DMS79 (cell line): Measurements from ENCODE around the gene AUTS2.

Source experiments
- DNase-seq: peaks from one replicate; lab custom pipeline; 2025; lab: John Stamatoyannopoulos, UW

The AUTS2 gene

DNA sequence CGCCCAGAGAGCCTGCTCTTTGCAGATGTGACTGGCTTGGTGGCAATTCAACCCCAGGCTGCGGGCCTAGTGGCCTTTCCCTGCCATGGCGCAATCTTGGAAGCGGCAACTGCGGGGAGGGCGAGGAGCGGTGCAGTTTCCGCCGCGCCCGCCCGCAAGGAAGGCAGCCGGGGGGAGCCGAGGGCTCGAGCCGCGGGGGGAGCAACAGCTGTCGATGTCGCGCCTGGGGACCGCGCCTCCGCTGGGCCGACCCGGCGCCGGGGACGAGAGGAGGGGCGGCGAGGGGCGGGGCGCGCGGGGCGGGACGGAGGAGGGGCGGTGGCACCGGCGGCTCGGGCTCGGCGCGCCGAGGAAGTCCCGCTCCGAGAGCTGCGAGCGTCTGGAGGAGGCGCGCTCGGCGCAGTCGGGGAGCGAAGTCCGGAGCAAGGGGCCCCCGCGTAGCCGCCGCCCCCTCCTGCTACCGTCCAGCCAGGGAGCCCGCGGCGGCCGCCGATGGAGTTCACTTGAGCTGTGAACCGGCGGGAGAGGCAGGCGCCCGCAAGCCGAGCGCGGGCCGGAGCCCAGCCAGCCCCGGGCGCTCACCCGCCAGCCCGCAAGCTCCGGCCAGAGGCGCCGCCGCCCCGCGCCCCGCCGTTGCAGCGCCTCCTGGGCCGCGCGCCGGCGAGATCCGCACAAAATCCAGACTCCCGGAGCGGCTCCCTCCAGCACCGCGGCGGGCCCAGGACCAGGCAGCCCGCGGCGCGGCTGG, 1095.6 kb downstream of the AUTS2 start:
- DNase-seq, result no peak

DNA sequence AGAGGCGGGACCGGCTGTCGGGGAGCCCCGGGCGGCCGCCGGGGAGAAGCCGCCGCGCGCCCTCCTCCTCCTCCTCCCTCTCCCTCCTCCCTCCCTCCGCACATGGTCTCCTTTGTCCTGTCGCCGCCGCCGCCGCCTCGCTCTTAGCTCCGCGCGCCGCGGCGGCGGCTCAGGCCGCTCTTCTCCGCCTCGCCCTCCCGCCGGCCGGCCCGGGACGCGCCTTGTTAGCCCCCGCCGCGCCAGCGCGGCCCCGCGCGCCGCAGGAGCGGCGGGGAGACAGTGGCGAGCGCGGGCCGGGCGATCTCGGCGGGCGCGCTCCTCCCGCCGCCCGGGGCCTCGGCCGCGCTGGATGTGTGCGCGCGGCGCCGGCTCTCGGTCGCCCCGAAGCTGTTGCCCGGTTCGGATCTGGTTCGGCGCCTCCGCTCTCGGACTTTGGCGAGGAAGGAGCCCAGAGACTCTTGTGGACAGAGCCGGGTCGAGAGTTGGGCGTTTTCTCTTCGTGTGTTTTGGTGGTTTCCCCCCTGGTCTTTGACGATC, 1096.2 kb downstream of the AUTS2 start:
- DNase-seq, result no peak

DNA sequence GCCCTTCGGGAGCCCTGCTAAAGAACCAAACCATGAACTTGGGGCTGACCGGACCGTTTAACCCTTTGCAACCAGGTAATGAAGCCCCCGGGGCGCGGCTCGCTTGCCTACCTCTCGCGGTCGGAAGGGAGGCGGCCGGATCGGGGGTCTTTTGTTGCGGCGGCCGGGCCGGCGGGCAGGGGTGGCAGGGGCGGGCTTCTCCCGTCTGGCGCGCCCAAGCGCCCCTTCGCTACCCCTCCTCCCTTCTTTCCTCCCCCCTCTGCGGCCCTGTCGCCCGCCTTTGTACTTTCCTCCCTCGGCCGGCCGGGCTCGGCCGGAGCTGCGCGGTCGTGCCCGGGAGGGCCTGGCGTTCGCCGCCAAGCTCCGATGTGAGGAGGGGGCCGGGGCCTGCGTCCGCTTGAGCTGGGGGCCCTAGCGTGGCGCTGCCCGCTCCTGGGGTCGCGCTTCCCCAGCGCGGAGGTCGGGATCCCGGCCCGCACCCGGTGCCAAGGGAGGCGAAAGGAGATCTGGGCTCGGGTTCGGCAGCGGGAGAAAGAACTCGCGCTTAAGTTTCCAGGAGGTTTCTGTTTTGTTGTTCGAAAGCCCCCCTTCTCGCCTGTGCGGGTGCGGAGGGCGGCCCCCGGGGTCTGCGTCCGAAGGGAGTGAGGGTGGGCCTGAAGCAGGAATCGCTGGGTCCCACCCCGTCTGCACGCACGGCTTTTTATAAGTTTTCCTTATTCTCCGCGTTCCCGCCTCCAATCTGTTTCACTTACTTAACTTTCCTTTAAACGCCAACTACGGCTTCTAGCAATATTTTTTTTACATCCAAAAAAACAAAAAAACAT, 1096.9 kb downstream of the AUTS2 start:
- DNase-seq, result no peak

DNA sequence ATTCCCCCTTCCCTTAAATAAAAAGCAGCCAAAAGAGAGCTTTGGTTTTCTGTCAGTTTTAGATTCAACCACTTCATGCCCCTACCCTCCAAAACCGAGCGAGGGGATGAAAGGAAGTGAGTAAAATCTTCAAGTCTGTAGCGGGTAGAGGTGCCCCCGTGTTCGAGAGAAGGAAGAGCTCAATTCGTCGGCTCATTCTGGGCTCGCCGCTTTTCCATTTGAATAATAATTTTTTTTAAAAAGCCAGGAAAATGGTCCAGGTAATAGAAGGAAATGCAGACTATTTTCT, 1097.5 kb downstream of the AUTS2 start:
- DNase-seq, result no peak

DNA sequence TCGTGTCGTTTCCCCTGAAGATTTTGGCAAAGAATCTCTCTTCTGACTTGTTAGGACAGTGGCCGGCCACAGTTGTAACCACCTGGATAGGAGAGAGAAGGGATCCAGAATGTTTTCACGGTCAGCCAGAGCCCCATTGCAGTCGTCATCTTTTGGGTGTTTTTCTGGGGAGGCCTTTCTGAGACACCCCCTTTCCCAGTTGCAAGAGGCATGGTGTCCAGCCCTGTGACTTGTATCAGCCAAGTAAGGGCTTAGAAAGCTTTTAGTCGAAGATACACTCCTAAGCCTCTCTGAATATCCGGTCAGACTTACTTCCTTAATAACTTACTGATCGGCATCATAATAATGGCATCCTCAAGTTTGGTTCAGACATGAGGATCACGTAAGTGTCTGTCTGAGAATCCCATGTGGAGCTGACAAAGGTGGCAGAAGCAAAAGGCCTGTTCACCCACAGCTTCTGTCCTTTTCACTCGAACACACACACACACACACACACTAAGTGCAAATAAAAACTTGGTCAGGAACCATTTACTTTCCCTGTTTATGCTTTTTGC, 1098.0 kb downstream of the AUTS2 start:
- no peak for DNase-seq

DNA sequence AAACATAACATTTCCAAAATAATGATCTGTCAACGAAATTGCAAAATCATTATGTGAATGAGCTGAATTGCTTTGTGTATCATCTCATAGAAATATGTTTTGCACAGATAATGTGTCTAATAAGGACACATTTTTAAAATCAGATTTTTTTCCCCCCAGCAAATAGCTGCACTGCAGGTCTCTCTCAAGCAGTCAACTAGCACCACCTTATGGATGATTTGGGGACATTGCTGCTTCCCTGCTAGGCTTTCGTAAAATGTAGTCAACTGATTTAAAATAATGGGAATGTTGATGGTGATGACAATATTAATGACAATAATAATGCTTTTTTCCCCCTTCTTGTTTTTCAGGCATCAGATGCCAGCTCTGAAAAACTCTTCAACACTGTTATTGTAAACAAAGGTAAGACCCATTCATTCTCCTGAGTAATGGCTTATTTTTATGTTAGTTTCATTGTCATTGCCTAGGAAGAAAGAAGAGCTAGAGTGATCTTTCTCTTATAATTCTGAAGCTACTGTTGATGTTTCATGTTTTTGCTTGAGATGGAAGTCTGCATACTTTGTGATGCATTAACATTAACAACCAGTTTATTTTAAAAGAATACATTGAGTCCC, 1100.1 kb downstream of the AUTS2 start:
- peak; percentile 22 for DNase-seq

DNA sequence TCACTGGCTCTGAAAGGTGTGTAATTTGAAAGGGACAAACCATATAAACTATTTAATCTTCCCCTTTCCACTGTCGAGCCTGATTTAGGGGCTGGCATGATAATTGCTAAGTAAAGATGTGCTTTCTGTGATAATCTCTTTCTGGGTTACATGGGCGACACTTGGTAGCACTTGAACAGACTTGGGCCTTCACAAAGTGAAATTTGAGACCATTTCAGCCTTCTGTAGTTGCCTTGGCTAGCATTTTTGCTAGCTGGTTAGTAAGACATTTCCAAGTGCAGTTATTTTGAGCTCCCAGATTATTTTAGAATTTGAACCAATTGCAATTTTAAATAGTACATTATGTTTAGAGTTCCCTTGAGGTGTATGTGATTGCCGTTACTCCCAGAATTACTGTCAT, 1101.0 kb downstream of the AUTS2 start:
- no peak for DNase-seq

DNA sequence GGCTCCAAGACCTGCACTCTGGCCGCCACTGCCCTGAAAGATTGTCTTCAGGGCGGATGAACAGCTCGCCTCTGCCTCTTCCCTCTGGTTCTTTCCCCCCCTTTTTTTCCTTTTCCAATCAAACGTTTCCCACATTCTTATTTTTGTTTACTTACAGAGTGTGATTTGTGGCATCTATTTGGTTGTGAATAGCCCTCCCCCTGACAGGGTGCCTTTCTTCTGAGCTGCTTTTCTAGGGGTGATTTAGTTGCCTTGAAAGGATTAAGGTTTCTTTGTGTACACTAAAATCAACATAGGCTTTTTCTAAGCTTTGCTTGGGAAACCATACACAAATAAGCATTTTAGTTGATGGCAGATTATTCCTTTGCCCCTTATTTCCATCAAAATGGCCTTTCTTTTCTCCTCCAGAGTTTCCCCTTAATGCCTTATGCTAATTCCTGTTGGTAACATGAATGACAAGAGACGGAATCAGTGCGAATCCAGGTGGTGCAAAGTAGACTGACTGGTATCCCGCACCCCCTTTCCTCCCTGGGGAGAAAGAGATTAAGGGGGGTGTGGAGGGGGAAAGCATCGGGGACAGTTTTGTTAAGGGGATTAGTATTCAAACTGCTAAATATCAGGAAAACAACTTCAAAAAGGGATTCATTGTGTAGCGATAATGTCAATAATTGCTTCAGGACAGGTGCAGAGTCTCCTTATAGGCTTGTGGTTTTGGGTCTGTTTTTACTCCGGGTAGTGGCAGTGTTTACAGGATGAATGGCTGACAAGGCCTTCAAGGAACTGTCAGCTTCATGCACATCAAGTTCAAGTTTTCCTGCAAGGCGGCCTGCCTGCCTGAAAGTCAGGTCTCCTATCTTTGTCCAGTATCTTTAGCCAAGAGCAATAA, 1102.0 kb downstream of the AUTS2 start:
- no peak for DNase-seq

DNA sequence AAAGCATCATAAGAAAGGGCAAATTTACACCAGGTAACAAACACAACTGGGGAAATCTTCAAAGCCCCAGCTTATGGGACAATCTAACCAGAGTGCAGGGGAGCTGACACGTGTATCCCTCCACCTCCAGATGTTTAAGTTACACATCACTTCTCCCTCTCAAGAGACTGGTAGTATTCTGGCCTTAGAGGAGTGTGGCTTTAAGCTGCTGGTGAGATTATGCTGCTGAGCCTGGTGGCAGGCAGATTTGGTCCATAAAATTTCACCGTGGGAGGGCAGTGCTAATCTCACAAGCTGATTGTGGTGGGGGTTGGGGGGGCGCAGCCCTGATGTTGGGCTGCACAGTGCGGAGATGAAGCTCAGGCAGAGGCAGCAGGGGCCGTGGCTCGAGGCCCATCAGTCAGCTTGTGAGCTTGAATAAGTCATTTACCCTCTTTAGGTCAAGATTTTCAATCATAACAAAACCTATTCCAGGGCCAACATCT, 1102.7 kb downstream of the AUTS2 start:
- DNase-seq, result no peak

DNA sequence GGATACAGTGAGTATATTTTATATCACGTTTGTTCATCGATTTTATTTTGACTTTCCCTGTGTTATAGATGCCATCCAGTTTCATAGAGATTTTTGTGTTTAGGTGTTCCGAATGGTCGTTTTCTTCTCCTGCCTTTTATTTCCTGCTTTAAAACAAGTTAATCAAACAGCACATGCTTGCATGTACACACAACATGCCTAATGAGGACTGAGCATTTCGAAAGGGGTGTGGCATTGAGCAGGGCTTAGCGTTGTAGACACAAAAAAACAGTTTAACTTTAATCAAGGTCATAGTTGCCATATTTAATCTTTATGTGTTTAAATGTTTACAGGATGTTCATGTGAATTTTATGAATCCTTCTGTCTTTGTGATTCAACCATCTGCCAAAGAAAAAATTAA, 1103.2 kb downstream of the AUTS2 start:
- no peak for DNase-seq

DNA sequence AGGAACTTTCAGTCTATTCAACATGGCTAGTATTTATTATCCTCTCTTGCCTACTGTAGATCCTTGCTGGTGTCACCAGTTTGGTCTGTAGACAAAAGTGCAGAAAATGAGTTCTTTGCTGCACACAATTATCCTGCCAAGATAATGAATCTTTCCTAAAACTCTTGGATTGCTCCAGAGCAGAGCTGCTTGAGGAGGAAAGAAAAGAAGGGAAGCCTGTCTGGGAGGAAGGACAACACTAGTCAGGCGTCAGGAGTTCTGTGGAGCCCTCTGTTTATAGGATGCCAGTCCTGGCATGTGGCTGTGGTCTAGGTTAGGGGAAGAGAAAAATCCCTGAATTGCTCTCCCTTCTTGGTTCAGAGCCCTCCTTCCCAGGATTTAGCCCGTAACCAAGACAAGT, 1103.7 kb downstream of the AUTS2 start:
- no peak for DNase-seq

DNA sequence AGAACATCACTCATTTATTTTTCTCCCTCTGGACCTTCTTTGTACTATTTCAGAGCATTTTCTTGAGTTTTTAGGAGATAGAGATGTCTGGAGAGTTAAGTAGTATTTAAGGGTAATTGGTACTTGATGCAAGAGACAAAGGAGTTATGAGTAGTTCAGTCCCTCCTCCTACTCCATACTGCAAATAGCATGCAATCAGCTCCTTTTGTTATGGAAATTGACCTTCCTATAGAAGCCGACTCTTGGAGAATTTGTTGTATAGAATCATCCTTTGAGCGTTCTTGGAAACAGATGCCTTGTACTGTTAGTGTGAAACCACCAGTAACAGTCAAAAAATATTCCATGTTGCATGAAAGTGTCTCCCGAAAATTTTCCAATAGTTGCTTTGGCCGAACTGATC, 1105.5 kb downstream of the AUTS2 start:
- DNase-seq, result no peak

DNA sequence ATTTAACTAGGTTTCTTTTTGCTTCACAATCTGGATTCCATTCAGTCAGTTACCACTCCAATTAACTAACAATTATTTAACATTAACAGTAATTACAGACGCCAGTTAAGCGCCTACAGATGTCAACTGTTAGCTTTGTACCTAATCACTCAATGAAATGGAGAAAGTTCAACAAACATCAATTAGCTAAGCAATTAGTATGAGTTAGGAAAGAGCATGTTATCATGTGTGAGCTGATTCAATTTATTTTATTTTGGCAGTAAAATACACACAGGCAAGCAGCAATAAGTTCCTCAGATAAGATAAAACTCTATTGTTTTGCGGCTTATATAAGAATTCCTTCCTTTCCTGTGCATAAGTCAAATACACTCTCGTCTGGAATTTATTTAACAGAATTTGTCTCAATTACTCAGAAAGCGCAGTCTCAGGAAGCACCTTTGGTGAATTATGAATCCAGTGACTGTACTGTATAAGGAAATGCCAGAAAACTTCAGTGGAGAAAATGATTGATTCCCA, 1106.6 kb downstream of the AUTS2 start:
- DNase-seq, result no peak

DNA sequence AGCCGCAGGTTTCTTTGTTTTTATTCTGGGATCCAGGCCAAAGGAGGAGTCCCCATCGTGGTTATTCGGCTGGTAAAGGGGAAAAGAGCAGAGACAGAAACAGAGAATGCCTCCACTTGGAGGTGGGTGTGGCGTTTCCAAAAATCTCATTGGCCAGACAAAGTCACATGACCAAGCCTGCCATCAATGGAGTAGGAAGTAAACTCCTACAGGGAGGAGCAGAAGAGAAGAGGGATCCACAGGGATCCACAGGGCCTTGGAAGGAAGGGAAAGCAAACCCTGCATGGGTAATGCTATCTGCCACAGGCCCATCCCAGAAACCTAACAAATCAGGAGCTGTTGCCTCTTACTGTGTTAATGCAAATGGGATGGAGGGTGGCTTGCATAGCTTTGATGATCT, 1107.9 kb downstream of the AUTS2 start:
- no peak for DNase-seq

DNA sequence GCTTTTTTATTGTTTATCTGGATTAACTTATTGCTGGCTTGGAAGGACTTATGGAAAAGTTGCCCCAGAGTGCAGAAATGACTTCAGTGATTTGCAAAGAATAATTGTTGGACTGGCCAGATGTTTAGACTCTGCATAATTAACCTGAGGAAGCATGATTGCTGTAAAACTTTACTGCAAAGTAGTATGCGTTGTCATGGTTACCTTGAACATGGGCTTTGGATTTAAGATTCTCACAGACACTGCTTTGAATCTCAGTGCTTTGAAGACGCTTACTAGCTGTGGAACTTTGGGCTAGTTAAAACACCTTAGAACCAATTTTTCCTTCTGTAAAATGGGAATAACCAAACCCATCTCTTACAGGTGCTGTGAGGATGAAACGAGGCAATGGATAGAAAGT, 1108.4 kb downstream of the AUTS2 start:
- DNase-seq, result no peak

DNA sequence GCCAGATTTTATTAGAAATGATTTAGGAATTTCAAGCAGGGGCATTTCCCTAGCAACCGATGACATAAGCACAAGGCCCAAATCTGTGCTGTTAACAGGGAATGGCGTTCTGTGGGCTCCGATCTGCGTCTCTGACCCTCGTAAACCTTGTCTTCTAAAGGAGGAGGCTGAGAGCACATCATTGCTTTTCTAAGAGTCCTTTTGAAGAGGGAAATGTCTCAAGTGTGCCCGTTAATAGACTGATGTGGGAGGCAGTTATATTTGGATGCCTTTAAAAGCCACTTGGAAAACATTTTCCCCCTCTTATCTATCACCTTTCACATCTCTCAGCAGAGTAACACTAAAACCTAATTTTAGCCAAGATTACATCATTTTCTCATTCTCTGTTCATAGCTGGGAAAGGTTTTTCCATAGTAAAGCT, 1109.6 kb downstream of the AUTS2 start:
- DNase-seq, result peak; percentile 98

DNA sequence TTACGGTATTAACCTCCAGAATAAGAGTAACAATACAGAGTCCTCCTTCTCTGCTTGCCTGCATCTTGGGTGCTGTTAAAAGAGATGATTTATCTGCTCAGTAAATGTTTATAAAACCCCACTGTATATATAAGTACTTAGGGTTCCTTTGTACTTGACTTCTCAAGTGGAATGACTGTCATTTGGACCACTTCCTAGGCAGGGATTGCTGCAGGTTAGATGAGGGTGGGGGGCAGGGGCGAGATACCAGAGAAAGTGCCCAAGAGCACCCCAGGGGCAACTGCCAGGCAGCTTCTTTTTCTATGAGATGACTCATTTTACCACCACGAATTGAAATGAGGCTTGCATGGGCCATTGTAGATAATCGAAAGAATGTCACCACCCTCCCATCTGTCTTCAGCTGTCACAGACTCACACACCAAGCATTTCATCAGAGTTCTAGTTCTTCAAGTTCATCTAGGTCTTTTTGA, 1111.8 kb downstream of the AUTS2 start:
- DNase-seq, result peak; percentile 34

DNA sequence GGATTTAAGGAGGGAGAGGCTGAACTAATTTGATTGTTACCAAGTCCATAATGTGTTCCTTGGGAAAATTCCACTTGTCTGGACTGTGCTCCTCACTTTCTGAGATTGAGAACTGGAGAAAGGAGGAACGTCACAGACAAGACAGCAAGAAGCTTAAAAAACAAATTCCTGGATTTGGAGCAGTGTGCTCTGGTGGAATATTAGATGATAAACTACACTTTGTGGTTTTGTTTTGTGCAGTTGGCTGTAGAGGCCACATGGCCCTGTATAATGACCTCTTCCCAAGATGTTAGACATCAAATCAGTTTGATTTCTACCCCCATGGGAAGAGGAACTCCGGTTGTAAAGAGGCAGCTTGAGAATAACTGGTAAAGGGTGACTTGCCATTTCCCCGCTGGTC, 1112.4 kb downstream of the AUTS2 start:
- DNase-seq, result no peak

DNA sequence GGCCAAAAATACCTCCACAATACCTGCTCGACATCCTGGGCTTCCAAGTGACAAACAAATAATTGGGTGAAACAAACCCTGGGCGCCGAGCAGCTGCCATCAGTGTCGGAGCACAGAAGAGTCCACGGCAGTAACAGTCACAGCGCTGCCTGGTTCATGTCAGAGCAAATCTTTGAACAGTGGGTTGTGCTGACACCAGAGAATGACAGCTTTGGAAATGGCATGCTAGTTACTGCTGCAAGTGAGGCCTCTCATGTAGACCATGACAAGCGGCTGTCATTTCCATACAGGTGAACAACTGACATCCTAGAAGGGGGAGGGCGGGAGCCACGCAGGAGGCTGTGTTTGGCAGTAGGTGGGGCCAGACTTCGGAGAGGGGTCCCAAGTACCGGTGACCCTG, 1113.2 kb downstream of the AUTS2 start:
- DNase-seq, result no peak

DNA sequence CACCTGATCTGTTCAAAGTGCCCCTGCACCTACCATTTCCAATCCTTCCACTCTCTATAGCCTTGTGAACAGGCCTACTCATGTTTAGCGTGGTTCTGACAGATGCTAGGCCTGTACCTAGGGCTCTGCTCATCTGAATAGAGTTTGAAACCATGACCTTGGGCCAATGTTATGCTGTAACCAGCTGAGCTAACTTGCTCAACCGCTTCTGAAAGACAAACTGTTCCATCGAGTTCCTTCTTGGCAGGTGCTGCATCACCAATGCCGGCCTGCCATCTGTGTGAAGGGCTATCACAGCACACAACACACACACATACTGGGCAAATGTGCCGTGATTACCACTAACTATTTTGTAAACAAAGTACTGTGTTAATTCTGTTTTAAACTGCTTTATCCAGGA, 1114.7 kb downstream of the AUTS2 start:
- no peak for DNase-seq

DNA sequence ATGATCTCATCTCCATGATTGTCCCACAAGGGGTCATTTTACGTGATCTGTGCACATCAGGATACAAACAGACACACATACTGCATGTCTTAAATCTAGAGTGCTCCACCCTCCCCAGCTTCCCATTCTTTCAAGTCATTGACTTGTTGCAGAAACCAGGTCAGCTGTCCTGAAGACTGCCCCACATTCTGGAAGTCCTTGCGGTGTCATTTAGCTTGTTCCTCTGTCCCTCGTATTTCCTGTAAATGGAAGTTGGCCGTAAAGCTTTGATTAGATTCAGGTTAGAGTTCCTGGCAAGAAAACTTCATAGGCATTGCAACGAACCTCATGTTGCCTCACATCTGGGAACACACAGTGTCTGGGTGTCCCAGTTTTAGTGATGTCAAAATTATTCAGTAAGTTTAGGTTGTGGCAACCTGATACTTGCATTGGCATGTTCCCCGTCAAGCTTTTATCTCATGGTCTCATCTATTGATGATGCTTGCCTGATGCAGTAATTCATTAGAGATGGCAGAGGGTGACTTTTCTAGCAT, 1116.3 kb downstream of the AUTS2 start:
- DNase-seq, result no peak
